GM21723 (cell line): ENCODE measurements around the gene DUSP19.

Experiments used
- ATAC-seq: cut with Tn5 transposase; IDR thresholded peaks from one replicate; pipeline ENCODE4 v1.9.1; 2021; ENCODE audit warnings: mild to moderate bottlenecking, moderate library complexity; ENCODE audit not compliant: unreplicated experiment

DUSP19 gene

DNA sequence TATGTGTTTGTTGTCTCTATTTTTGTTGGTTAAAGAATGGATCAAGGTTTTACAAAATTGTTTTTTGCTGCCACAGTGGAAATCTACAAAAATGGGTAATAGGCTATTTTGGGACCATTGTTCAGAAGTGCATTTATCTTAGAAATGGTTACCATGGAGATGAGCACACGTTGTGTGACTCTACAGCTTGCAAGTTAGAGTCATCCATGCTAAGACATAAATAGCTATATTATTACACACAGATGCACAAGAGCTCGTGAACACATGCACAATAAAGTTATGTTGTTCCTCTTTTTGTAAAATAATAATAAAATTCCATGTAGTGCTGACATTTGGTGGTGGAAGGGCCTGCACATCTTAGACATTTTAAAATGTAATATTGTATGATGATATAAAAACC is 15.5 kb upstream of the DUSP19 start:
- ATAC-seq, result no peak

DNA sequence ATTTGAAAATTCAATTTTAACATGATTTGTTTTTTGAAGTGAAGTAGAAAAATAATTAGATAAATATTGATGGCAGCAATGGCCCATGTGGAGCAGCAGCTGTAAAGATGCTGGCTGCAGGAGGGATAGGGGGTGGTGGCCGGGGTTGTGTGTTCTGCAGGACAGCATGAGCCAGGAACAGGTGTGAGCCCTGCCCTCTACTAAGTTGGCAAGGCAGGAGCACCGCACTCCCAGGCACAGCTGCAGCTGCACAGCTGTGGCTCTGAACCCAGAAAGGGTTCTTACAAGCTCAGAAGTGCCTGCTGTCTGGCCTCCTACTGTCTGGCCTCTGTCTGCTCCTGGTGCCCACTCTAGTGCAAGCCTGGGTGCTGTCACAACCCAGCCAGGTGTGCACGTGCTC is 10.0 kb upstream of the DUSP19 start:
- ATAC-seq, result no peak

DNA sequence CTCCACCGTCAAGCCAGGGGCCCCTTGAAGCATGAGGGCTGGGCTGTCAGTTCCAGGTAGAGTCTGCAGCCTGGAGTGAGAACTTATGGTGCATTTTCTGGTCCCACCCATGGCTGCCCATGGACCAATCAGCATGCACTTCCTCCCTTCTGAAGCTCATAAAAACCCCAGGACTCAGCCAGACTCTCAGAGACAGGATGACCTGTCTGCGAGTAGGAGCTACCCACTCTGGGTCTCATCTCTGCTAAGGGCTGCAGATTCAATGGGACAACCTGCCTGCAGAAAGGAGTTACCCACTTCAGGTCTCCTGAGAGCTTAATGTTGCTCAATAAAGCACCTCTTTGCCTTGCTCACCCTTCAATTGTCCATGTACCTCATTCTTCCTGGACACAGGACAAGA is 9.4 kb upstream of the DUSP19 start:
- no peak for ATAC-seq

DNA sequence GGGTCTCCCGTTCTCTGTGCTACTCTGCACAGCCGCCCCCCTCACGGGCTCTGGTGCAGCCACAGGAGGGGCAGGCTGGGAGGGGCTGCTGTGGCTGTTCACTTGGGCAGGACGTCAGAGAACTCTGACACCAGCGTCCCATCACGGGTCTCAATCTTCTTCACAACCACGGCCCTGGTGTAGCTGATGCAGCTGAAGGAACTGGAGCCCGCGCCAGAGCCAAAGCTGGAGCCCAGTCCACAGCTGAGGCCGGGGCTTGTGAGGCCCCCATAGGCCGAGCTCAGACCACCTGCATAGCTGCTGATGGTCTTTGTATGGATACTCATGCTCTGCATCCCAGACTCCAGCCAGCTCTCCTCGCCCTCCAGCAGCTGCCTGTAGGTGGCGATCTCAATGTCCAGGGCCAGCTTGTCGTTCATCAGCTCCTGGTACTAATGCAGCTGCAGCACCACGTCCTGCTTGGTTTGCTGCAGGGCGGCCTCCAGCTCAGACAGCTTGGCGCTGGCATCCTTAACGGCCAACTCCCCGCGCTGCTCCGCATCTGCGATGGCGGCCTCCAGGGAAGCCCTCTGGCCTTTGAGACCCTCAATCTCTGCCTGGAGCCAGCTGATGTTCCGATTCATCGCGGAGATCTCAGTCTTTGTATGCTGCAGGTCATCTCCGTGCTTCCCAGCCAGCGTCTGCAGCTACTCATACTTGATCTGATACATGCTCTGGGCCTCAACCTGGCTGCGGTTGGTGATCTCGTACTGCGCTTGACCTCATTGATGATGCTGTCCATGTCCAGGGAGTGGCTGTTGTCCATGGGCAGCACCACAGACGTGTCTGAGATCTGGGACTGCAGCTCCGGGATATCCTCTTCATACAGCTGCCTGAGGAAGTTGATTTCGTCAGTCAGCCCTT is 7.4 kb upstream of the DUSP19 start:
- no peak for ATAC-seq

DNA sequence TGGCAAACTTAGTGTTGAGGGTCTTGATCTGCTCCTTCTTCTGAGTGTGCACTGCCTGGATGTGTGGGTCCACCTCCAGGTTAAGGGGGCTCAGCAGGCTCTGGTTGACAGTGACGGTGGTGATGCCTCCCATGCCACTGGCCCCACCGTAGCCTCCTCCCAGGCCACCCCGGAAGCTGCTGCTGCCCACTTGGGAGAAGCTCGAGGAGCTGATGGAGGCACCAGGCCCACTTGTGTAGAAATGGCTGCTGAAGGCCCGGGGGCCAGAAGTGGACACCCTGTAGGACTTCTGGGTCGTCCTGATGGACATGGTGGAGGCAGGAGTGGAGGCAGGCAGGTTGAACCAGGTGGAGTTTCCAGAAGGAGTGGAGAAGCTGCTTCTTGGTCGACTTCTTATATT is 6.4 kb upstream of the DUSP19 start:
- ATAC-seq, result no peak

DNA sequence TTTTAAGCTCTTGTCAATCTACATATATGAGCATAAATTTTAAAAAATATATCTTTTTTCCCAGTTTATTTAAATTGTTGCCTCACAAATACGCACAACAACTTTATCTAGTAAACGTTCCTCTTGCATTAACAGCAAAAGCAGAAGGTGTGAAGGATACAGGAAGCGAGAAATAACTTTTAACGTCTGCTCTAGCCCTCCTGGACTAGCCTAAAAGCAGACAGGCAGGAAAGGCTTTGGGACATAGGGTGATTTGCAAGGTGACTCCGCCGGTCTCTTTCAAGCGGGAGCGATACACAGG is 434 bp upstream of the DUSP19 start:
- ATAC-seq, result no peak

DNA sequence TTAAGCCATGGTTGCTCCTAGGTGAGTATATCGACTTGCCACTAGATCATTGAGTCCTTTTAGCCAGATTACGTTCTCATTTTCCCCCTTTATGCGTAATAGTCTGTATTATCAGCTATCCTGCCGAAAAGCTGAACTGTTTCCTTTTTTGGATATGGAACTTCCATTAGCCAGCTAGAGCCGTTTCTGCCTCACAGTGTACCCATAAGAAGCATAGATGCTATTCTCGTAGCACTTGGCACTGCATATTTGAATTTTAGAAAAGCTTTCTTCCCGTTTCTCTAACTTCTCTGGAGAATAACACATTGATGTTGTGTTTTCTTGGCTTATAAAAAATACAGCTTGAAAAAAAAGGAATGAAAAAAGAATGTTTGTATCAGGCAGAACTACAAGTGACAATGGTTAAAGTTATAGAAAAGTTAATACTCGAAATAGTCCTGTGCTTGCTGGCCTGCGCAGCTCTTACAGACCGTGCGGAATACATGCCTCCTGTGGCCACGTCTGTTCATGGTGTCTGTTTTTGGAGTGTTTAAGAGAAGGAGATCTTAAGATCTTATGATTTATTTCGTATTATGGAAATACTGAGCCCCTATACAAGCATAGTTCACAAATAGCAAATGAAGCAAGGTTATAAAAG is 710 bp downstream of the DUSP19 start:
- peak; percentile 36 for ATAC-seq

DNA sequence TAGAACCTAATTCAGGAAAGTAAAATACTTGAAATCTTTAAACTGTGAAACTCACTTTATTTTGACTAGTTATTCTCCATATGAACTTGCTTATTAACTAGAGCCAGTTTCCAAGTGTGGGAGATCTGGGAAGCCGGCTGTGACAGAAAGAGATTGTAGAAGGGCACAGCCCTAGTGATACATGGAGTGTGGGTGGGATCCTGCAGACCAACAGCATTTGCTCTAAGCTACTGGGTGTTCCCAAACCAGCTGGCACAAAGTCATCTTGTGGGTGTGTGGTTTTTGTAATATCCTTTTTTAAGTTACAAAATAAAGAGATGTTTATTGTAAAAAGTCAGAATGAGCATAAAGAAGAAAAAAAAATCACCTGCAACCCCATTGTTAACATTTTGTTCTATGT is 3.4 kb downstream of the DUSP19 start:
- no peak for ATAC-seq

DNA sequence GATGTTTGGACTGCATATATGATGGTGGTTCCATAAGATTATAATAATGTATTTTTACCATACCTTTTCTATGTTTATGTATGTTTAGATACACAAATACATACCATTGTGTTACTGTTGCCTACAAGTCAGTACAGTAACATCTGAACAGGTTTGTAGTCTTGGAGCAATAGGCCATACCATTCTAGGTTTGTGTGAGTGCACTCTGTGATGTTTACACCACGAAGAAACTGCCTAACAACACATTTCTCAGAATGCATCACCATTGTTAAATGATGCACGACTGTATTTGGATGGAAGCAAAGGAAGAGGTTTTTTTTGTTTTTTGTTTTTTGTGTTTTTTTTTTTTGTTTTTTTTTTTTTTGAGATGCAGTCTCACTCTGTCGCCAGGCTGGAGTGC is 9.5 kb downstream of the DUSP19 start:
- no peak for ATAC-seq

DNA sequence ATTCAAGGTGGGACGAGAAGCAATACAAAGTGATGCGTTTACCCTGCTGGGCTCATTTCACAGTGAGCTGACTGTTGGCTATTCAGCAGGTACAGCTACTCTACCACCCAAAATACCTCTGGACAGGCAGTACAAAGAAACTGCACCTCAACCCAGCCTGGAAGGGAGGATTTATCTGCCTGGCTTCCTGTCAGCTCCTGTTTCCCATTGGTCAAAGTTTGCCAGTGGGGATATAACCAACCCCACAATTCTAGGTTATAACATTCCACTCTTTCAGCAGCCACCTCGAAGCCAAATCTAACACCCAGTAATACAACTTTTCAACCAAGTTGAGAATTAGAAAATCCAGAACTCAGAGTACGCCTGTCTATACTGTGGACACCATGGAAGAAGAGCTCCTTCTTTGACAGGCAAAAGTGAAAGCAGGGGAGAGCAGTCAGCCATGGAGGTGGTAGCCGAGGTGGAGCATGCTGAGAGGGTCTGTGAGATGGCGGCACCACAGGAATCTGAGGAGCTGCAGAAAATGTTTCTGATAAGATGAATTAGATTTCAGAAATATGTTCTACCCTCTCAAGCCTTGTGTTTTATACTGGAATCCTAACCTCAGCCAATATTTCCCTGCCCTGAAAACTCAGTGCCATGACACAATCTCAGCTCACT is 10.8 kb downstream of the DUSP19 start:
- peak; percentile 71 for ATAC-seq

DNA sequence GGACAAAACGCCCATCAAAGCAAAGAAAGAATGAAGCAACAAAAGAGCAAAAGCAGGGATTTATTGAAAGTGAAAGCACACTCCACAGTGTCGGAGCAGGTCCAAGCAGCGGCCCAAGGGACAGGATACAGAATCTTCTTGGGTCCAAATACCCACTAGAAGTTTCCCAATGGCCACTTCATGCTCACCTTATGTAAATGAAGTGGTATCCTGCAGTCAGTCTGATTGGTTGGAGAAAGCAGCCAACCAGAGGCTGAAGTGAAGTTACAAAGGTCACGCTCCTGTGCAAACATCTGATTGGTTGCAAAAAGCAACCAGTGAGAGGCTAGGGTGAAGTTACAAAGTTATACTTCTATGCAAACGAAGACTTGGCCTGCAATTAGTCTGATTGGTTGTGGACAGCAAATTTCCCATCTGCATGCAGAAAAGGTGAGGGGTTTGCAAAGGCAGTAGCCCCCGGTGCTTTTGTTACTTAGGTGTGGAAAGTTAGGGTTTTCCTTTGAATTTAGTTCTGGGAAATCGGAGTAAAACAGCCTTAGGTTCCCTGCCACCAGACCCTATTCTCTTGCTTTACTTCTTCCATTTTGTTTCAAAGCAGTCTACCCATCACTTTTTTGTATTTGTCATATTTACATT is 12.9 kb downstream of the DUSP19 start:
- ATAC-seq, result no peak

DNA sequence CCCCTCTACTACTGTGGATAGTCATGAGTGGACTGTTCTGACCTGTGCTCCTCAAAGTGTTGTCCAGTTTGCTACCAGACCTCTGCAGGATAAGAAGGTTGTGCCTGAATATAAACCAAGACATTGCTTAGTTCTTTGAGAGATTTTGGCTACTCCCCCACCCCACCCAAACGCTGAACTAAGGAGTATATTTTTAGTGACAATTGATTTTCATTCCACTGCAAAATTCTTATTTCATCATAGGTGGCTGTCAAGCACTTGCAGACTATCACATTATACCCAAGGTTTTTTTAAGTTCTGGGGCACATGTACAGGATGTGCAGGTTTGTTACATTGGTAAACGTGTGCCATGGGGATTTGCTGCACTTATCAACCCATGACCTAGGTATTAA is 13.4 kb downstream of the DUSP19 start:
- ATAC-seq, result no peak

DNA sequence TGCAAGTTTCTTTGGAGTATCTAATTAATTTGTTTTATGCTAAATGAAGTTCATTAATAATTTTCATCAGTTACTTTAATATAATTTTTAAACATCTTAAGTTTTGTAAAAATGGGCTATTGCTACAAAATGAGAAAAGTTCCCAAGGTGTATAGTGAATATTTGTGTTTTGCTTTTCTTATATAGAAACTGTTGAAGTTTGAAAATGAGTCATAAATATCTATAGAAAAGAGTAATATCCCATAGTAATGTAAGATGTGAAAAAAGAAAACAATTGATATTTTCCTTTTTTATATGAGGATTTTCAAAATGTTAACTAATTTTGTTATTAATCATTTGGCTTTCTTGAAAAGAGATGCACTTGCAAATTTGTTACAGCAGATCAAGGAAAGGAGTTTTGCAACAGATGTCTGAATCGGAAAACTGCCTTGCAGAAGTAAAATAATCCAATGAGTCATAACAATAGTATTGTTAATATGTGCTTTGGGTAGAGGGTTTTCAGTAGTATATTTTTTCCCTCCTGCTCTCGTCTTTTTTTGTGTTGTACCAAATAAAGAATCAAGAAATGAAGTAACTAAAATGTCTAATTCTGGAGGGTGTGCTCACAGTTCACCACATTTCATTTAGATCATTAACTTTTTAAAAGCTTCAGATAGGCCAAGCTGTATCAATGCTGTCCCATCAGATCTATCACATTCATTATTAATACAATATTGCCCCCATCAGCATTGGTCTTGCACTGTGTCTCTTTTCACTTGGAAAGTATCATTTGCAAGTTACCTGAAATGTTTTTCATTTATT is 15.5 kb downstream of the DUSP19 start:
- peak; percentile 86 for ATAC-seq

DNA sequence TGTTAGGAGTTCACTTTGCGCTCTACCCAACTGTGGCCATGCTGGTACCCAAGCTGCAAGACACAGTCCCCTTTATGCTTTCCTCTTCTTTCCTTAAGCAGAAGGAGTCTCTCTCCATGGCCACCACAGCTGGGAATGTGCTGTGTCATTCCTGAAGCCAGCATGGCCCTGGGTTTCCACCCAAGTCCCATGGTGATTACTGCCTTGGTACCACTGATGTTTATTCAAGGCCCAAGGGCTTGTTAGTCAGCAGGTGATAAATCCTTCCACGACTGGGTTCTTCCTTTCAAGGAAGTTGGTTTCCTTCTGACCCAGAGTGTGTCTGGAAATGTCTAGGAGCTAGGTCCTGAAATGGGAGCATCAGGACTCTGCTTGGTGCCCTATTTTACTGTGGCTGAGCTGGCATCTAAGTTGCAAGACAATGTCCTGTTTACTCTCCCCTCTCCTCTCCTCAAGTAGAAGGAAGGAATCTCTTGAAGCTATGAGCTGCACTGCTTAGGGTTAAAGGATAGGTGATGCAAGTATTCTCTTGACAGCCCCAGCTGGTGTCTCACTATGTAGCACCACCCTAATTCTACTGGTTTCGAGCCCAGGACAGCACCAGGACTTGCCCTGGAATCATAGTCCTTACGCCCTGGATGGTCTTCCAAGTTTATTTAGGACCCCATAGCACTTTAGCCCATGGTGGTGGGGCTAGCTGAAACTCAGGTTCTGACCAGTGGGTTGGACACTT is 27.0 kb downstream of the DUSP19 start:
- no peak for ATAC-seq

DNA sequence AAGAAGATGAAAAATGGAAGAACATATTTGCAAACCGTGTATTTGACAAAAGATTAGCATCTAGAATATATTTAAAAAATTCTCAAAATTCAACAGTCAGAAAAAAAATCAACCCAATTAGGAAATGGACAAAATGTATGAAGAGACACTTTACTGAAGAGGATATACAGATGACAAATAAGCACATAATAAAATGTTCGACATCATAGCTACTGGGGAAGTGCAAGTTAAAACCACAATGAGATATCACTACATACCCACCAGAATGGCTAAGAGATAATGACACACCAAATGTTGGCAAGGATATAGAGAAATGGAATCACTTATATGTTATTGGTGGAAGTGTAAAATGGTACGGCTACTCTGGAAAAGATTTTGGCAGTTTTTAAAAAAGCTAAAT is 34.0 kb downstream of the DUSP19 start:
- no peak for ATAC-seq

DNA sequence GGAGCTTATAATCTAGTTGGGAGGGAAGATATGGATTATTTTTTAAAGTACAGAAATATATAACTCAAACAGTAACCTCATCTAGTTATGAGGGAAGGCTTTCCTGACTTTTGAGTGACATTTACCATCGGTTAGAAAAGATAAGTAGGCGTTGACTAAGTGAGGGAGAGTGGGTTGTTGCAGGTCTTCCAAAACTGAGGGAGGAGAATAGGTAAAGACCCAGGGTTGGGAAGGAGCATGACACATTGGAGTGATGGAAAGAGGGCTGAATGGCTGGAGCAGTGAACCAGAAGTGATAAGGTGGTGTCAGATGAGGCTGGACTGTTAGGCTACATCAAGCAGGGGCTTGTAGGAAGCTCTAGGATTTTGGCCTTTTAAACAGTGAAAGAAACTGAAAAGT is 35.1 kb downstream of the DUSP19 start:
- ATAC-seq, result no peak

DNA sequence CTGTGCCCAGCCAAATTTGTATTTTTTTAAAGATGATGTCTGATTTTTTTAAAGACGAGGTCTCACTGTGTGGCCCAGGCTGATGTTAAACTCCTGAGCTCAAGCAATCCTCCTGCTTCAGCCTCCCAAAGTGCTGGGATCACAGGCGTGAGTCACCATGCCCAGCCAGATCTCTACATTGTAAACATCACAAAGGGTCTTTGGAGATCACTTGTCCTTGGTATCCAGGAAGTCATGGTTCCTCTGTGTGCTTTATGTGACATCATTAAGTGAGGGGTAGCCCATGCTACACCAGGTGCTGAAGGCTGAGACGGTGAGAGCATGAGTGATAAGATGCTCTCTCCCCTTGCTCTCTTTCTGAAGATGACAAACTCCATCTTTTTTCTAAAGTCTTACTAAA is 38.7 kb downstream of the DUSP19 start:
- ATAC-seq, result no peak

DNA sequence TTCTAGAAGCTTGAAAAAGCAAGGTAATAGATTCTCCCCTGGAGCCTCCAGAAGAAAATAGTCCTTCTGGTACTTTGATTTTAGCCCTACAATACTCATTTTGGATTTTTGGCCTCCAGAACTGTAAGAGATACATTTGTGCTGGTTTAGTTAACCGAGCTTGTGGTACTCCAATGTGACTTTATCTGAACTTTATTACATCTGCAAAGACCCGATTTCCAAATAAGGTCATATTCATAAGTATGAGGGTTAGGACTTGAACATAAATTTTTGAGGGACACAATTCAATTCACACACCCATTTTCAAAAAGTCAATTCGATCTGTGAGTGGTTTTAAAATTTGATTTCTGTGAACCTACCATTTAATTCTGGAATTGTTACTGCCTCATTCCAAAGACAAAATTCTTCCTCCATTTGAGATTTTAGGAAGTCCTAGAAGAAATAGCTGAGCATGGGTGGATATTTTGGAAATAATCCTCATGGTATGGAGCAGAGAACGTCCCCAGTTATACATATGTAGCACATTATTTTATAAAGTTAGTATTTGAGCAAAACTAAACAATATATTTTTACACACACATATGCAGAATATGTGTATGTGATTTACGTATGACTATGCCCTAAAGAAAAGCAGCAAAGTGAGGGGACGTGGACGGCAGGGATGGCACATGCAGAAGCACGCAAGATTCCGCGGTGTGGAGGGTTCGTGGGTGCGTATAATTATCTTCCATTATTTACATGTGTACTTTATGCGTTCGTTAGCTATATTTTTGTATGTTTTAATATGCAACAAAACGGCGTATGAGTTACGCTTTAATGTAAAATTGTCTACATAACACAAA is 44.8 kb downstream of the DUSP19 start:
- no peak for ATAC-seq

DNA sequence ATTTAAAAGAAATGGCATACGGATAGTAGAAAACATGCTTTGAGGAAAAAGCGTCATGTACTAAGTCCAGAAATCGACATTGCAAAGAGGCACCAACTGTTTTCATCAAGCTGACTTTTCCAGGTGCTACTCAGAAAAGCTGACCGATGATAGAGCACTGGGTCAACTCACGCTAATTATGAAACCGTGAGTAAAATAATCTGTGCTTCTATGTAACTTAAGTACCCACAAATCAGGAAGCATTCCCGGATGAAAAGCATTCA is 45.3 kb downstream of the DUSP19 start:
- peak; percentile 41 for ATAC-seq
